GM19438 (cell line): ENCODE results near the gene FAM111B.

Source experiments
- ATAC-seq: cut with Tn5 transposase; IDR thresholded peaks from one replicate; pipeline ENCODE4 v1.9.1; 2021; ENCODE audit warnings: low read depth; ENCODE audit not compliant: unreplicated experiment

FAM111B gene

GRCh38 chr11:59151761-59152160, 44.7 kb downstream of the FAM111B start:
- no peak for ATAC-seq

GRCh38 chr11:59152312-59152951, 45.4 kb downstream of the FAM111B start:
- ATAC-seq = peak; percentile 80

GRCh38 chr11:59154610-59155009, 47.6 kb downstream of the FAM111B start:
- no peak for ATAC-seq

- ATAC-seq = no peak
These were observed 50.4 kb downstream of the FAM111B start for GRCh38 chr11:59157433-59157832.

GRCh38 chr11:59158206-59159068, 51.4 kb downstream of the FAM111B start:
- ATAC-seq = peak; percentile 89

GRCh38 chr11:59164028-59164427, 57.0 kb downstream of the FAM111B start:
- no peak for ATAC-seq

- peak; percentile 75 for ATAC-seq
These were observed 64.7 kb downstream of the FAM111B start, which contains the start of gene DTX4 for GRCh38 chr11:59171508-59172322. Gene DTX4 (plus strand): TSS chr11:59172132. CDS start chr11:59172596, 464 bp downstream.

GRCh38 chr11:59172345-59173079, 65.5 kb downstream of the FAM111B start:
- ATAC-seq = peak; percentile 33

GRCh38 chr11:59173080-59173963, 66.3 kb downstream of the FAM111B start:
- peak; percentile 18 for ATAC-seq

- ATAC-seq = no peak
These were observed 67.1 kb downstream of the FAM111B start for GRCh38 chr11:59173964-59174663.

- no peak for ATAC-seq
These were observed 67.6 kb downstream of the FAM111B start for GRCh38 chr11:59174664-59175033.

- ATAC-seq = no peak
These were observed 68.1 kb downstream of the FAM111B start for GRCh38 chr11:59175091-59175501.

- ATAC-seq = no peak
These were observed 69.3 kb downstream of the FAM111B start for GRCh38 chr11:59176330-59176729.
